Suprapubic skin (tissue), 4 donors: Measurements from ENCODE around the gene DUSP12. TPM values are rescaled to one million over a fixed set of nuclear protein-coding genes. Genes with fewer than 3 reads are reported as not detected.

Experiments used
- DNase-seq, 2 donors: peaks; one replicate each; pipeline ENCODE4 v3.0.0-alpha.2; 2019; ENCODE audit warnings: low spot score in 2 of 2
- H3K27ac ChIP-seq: fragments of 200-600 bp; sonication (generic); one replicate; pipeline ENCODE4 v1.5.1; 2019
- H3K27me3 ChIP-seq: fragments of 200-600 bp; sonication (generic); one replicate; pipeline ENCODE4 v1.5.1; 2019
- H3K36me3 ChIP-seq: fragments of 200-600 bp; sonication (generic); one replicate; pipeline ENCODE4 v1.5.1; 2019
- H3K4me1 ChIP-seq: fragments of 200-600 bp; sonication (generic); one replicate; pipeline ENCODE4 v1.5.1; 2019
- H3K4me3 ChIP-seq: fragments of 200-600 bp; sonication (generic); one replicate; pipeline ENCODE4 v1.5.1; 2019; ENCODE audit warnings: mild to moderate bottlenecking
- H3K9me3 ChIP-seq: fragments of 200-600 bp; sonication (generic); one replicate; pipeline ENCODE4 v1.5.1; 2019
- CTCF ChIP-seq, 2 donors: fragments of 200-600 bp in 1 of 2; fragments of 450-650 bp in 1 of 2; sonication (generic) in 1 of 2; IDR thresholded peaks; one replicate each; pipeline ENCODE4 v1.5.1; 2016 to 2019; ENCODE audit warnings: antibody characterized with exemption in 2 of 2, mild to moderate bottlenecking in 1 of 2, moderate library complexity in 1 of 2
- EP300 ChIP-seq: sonication (generic); formaldehyde crosslinking; IDR thresholded peaks from one replicate; pipeline ENCODE4 v1.6.1; 2017; ENCODE audit warnings: antibody characterized with exemption
- POLR2A ChIP-seq, 2 donors: fragments of 450-650 bp; IDR thresholded peaks; one replicate each; pipeline ENCODE4 v1.6.1; 2017; ENCODE audit warnings: antibody characterized with exemption in 2 of 2, mild to moderate bottlenecking in 2 of 2, moderate library complexity in 2 of 2
- POLR2AphosphoS5 ChIP-seq, 3 donors: sonication (generic); formaldehyde crosslinking; IDR thresholded peaks; one replicate each; pipeline ENCODE4 v1.6.1; 2017; ENCODE audit warnings: antibody characterized with exemption in 3 of 3
- WGBS: methylation state at CpG from one replicate; pipeline ENCODE4 v1.1.5; 2018; 5-methylcytosine and 5-hydroxymethylcytosine counted together
- total RNA-seq, 4 donors: library from RNA; depleted of rRNA; stranded (reverse); fragments of >200 nt; gene quantifications; one replicate each; pipeline ENCODE4 v1.1.0, GENCODE V29; 2016

DUSP12 gene
- total RNA-seq, 4 donors from 2014 or later: 10.9 to 12.7 (median 11.9) TPM

DNA sequence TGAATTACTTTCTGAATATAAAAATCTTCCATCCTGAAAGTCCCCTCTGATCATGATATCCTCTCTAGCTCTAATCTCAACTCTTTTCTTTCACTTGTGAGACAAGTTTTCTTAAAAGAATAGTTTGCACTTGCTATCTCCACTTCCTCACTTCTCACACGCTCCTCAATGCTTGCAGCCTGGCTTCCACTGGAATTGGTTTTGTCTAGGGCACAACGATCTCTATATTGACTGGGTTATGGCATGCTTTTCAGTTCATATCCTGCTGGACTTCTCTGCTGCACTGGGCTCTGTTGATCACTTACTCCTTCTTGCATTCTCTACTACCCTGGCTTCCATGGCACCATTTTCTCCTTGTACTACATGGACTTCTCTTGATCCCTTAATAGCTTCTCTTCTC lies 42.1 kb upstream of the DUSP12 start:
- TF ChIP-seq POLR2A (IDR thresholded peaks at IDR 0.05) (no peak), POLR2AphosphoS5 (IDR thresholded peaks at IDR 0.05) (no peak), CTCF (IDR thresholded peaks at IDR 0.05) (no peak), EP300 (no peak)
- Histone ChIP-seq H3K27ac (no peak overlapping the region), H3K27me3 (no peaks in the 10 kb centered on the region), H3K4me1 (no peaks in the 10 kb centered on the region), H3K4me3 (no peak overlapping the region), H3K36me3 (no peaks in the 10 kb centered on the region), H3K9me3 (no peaks in the 10 kb centered on the region)
- no peak for DNase-seq
- WGBS: 94% methylated on average over 2 of the region's 2 CpGs

- Histone ChIP-seq H3K36me3 (no peaks in the 10 kb centered on the region), H3K27me3 (no peaks in the 10 kb centered on the region), H3K9me3 (no peaks in the 10 kb centered on the region), H3K4me1 (no peaks in the 10 kb centered on the region), H3K4me3 (no peak overlapping the region), H3K27ac (no peak overlapping the region)
- TF ChIP-seq CTCF (IDR thresholded peaks at IDR 0.05) (no peak), EP300 (no peak), POLR2AphosphoS5 (IDR thresholded peaks at IDR 0.05) (no peak), POLR2A (IDR thresholded peaks at IDR 0.05) (no peak)
- no peak for DNase-seq
- 83% methylated on average over 4 of the region's 4 CpGs for WGBS
These were observed 40.2 kb upstream of the DUSP12 start for GRCh38 chr1:161709373-161709772.

DNA sequence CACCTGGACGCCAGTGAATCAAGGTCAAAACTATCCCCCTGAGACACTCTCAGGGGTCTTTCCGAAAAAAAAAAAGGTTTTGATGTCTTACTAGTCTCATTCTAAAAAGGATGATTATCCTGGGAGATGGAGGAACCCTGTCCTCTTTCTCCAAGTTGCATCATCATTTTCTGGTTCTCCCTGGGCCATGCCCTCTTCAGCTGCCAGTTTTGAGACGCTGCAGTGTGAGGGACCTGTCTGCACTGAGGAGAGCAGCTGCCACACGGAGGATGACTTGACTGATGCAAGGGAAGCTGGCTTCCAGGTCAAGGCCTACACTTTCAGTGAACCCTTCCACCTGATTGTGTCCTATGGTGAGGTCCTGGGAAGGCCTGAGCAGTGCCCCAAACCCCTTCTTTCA lies 39.0 kb upstream of the DUSP12 start:
- no peak overlapping the region for H3K27ac ChIP-seq
- H3K27me3 ChIP-seq: peaks cover 2% of the 10 kb centered on the region
- no peaks in the 10 kb centered on the region for H3K36me3 ChIP-seq
- no peak overlapping the region for H3K4me3 ChIP-seq
- TF ChIP-seq POLR2AphosphoS5 (IDR thresholded peaks at IDR 0.05) (no peak), EP300 (no peak), CTCF (IDR thresholded peaks at IDR 0.05) (no peak), POLR2A (IDR thresholded peaks at IDR 0.05) (no peak)
- no peaks in the 10 kb centered on the region for H3K9me3 ChIP-seq
- H3K4me1 ChIP-seq: no peaks in the 10 kb centered on the region
- 75% methylated on average over 4 of the region's 4 CpGs for WGBS
- no peak for DNase-seq

GRCh38 chr1:161718559-161719324 lies 30.8 kb upstream of the DUSP12 start:
- Histone ChIP-seq H3K27me3 (peaks cover 10% of the 10 kb centered on the region), H3K9me3 (no peaks in the 10 kb centered on the region), H3K4me3 (no peak overlapping the region), H3K27ac (no peak overlapping the region), H3K36me3 (no peaks in the 10 kb centered on the region), H3K4me1 (no peaks in the 10 kb centered on the region)
- no peak for DNase-seq
- TF ChIP-seq POLR2AphosphoS5 (IDR thresholded peaks at IDR 0.05) (no peak), POLR2A (IDR thresholded peaks at IDR 0.05) (no peak), CTCF (IDR thresholded peaks at IDR 0.05) (no peak), EP300 (no peak)
- 66% methylated on average over 8 of the region's 8 CpGs for WGBS

DNA sequence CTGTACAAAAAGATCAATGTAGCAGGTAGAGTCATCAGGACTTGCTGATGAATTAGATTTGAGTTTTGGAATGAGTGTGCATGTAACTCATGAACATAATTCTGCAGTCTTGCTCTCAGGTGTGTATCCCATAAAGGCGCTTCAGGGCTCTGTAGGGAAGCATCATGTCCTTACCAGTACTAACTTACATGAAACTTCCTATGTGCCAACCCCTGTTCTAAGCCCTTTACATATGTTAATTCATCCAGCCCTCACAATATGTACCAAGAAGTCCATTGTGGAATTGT lies 30.3 kb upstream of the DUSP12 start:
- Histone ChIP-seq H3K36me3 (no peaks in the 10 kb centered on the region), H3K27me3 (peaks cover 10% of the 10 kb centered on the region), H3K27ac (no peak overlapping the region), H3K9me3 (no peaks in the 10 kb centered on the region), H3K4me1 (no peaks in the 10 kb centered on the region), H3K4me3 (no peak overlapping the region)
- no peak for TF ChIP-seq POLR2A (IDR thresholded peaks at IDR 0.05)
- no peak for TF ChIP-seq EP300
- no peak for TF ChIP-seq CTCF (IDR thresholded peaks at IDR 0.05)
- no peak for TF ChIP-seq POLR2AphosphoS5 (IDR thresholded peaks at IDR 0.05)
- 96% methylated on average over 1 of the region's 1 CpG for WGBS
- DNase-seq: no peak
